GM18499 (cell line): ENCODE results near the gene MUC5B.

Experiments used
- ATAC-seq: cut with Tn5 transposase; IDR thresholded peaks from one replicate; pipeline ENCODE4 v1.9.1; 2021; ENCODE audit warnings: moderate number of reproducible peaks; ENCODE audit not compliant: insufficient read depth, unreplicated experiment

The MUC5B gene

DNA sequence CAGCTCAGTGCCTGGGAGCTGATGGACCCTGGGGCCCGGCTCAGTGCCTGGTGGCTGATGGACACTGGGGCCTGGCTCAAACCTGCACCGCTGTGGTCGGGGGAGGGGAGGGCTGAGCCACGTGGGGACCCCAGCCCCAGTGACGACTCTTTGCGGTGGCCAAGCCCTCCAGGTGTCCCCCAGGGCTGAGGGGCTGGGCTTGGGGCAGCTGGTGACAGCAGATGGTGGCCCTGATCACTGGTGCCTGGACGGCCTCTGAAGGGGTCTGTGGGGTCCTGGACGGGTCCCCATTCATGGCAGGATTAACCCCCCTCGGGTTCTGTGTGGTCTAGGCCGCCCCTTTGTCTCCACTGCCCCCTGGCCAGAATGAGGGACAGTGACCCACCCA is 3.4 kb upstream of the MUC5B start:
- ATAC-seq, result no peak

DNA sequence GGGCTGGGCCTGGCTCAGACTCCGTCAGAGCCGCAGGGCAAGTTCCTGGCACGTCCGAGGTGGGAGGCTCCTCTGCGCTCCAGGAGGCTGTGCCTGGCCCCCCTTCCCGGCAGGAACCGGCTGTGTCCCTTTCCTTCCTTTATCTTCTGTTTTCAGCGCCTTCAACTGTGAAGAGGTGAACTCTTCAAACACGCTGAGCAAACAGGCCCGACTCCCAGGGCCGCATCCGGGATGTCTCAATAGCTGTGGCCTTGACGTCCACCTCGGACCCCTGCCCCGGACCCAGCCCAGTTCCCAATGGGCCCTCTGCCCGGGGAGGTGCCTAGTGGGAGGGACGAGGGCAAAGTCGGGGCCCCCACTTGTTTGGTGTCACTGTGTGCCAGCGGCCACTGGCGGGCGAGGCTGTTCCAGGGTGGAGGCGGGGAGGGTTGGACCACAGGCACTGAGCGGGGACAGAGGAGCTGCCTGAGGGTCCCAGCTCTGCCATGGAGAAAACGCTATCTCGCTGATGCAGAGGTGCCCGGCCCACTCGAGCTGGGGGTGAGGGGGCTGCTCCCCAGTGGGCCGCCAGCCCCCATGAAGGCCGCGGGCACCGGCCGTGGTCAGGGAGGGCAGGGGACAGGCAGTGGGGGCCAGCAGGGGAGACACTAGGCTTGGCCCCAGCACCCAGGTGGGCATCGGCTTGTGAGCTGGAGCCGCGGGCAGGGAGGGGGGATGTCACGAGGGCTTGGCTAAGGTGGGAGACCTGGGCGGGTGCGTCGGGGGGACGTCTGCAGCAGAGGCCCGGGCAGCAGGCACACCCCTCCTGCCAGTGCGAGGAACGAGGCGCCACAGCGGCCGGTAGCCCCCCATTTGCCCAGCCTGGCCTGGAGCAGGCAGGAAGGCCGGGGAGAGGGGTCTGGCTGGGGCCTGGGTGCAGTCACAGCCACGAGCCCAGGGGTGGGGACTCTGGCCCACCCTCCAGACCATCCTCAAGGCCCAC is 2.7 kb upstream of the MUC5B start:
- ATAC-seq, result no peak

DNA sequence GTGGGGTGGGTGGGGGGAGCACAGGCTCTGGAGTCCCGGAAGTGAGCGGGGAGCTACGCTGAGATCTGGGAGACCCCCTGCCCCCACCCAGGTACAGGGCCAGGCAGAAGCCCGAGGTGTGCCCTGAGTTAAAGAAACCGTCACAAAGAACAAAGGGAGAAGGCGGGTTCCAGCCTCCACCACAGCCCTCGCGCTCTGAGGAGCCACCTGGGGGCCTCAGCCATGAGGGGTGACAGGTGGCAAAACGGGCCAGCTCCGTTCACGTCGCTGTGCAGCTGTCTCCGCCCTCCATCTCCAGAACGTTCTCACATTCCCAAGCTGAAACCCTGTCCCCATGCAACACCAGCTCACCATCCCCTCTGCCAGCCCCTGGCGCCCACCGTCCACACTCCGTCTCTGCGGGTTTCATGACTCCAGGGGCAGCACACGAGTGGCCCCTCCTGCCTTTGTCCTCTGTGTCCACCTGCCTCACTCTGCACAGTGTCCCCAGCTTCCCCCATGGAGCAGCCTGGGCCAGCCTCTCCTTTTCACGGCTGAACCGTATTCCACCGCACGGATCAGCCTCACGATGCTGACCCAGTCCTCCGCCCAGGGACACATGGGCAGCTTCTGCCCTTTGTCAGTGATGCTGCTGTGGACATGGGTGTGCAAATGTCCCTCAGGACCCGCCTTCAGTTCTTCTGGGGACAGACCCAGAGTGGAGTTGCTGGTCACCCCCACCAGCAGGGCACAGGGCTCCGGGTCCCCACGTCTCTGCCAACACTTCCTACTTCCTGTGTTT is 1.7 kb upstream of the MUC5B start:
- ATAC-seq, result no peak

DNA sequence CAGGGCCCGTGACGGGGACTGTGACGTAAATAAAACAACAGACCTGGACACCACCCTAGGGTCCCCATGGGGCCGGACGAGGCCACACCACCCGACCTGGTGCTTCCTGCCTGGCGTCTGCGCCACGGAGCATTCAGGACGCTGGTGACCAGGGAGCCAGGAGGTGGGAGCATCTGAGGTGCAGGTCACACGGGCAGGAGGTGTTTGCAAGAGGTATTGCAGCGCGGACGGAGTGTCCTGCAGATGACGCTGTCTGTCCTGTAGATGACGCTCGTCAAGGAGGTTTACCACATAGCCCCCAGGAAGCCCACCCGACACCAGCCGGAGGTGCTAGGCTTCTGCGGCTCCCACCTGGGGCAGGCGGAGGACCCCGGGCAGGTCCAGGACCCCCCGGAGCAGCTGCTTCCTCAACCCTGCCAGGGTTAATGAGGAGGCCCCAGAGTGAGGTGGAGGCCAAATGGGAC is 986 bp upstream of the MUC5B start:
- ATAC-seq, result no peak

DNA sequence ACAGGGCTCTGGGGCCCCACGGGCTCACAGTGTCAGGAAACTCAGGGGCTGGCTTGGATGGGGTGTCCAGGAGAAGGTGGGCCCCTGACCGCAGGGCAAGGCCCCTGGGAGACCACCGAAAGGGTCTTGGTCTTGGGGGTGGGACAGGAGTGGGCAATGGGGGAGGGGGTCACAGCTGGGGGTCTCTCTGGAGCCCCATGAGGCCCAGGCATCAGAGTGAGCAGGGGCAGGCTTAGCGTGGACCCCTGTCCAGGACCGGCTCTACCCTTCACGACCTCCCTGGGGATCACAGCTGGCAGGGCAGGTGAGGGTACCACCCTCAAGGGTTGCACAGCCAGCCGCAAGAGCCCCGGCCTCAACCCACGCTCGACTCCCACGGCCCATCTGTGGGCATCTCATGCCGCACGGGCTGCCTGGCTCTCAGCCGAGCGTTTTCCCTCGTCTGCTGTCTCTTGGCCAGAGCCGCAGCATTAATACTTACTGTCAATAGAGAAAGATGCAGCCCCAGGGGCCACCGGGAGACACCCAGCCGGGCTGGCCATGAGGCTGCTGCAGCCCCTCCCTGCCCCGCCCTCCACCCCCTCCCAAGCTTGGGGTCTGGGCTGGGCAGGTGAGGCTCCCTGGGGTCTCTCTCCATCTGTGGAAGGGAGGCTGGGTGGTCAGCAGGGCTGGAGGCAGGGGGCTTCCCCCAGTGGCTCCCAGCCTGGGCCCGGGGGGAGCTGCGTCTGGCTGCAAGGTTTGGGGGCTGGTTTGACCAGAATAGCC is 662 bp downstream of the MUC5B start:
- ATAC-seq, result no peak

DNA sequence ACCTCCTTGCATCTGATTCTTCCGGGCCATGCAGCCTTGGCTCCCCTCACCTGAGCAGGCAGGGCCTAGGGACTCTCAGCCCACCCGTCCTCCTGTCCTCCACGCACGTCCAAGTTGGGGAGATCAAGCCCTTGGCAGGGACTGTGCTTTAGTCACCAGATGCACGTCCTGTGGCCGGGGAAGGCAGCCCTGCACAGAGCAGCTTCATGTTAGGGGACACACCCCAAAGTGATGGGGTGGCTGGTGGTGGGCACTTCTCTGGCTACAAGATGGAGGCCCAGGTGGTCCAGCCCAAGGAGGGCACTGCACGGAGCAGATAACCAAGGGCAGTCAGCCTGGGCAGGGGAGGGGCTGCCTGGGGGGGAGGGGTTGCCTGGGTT is 1.2 kb downstream of the MUC5B start:
- no peak for ATAC-seq

DNA sequence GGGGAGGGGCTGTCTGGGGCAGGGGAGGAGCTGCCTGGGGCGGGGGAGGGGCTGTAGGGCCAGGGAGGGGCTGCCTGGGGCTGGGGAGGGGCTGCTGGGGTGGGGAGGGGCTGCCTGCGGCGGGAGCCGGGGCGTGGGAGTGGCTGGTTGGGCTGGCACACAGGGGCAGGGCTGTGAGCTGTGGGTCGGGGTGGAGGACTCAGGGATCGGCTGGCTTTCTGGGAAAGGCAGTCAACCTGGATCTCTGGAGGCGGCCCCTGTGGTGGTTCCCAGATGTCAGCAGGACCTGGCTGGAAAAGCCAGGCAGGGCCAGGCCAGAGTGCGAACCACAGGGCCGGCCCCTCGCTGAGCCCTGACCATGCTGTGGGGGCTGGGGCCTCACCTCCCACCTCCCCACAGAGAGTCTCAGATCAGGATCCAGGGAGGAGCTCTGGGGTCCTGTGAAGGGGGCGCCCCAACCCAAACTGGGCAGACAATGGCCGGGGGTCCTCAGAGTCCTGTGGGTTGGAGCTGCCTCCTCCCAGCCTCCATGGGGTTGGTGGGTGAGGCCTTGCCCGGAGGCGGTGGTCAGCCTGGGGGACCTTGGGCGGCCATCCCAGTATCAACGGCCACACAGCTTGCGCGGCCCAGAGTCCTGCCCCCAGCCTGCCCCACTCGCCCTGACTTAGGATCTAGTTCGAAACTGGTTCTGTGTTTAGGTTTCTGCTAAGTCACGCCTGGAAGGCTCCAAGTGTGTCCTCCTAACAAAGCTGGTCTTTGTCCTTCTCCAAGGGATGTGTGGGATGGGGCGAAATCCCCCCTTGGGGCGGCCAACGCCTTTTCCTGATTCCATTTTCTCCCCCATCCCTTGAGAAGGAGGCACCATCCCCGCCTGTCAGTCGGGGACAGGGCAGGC is 1.9 kb downstream of the MUC5B start:
- ATAC-seq, result no peak

DNA sequence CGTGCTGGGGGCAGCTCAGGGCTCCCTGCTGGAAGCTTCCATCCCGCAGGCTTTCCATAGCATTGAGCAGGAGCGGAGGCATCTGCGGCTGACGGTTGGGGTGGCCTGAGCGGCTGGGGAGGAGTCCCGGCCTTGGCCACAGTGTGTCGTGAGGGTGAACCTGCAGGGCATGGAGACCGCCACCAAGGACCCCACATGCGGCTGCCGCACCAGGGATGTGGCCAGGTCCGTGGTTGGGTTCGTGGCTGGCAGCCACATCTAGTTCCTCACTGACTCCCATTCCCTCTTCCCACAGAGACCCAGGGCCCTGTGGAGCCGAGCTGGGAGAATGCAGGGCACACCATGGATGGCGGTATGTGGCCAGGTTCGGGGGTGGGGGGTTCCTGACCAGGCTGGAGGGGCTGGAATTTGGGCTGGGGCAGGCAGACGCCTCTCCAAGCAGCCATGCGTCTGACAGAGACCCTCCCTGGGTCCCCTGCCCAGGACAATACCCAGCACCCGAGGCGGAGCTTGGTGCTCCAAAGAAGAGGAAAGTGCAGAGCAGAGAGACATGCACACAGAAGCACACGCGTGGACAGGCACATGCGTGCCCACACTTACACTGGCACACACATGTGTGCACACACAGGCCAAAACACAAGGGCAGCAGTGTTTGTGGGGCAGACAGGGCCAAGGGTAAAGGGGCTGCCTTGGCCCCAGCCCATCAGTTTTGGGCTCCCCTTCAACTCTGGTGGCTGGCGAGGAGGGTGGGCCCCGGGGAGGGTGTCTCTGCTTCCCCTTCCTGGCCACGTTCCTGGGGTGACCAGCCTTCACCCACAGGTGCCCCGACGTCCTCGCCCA is 2.7 kb downstream of the MUC5B start:
- ATAC-seq, result no peak

DNA sequence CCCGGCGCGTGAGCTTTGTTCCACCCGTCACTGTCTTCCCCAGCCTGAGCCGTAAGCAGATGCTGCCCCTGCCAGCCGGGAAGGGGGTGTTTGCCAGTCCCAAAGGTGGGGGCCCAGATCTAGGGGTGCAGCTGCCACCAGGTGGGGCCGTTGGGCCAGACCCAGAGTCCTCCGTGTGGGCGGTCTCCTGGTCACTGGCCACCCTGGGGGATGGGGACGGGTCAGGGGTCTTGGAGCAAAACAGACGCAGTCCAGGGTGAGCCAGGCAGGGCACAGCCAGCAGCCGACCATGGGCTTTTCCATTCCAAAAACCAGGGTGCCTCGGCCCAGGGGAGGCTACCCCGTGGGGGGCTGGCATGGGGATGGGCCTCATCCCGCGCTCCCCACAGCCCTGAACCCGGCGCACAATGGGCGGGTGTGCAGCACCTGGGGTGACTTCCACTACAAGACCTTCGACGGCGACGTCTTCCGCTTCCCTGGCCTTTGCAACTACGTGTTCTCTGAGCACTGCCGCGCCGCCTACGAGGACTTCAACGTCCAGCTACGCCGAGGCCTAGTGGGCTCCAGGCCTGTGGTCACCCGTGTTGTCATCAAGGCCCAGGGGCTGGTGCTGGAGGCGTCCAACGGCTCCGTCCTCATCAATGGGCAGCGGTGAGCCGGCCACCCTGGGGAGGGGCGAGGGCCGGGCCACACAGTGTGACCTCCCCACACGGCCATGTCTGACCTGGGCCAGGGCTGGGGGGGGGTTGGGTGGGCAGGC is 3.5 kb downstream of the MUC5B start:
- ATAC-seq, result no peak

DNA sequence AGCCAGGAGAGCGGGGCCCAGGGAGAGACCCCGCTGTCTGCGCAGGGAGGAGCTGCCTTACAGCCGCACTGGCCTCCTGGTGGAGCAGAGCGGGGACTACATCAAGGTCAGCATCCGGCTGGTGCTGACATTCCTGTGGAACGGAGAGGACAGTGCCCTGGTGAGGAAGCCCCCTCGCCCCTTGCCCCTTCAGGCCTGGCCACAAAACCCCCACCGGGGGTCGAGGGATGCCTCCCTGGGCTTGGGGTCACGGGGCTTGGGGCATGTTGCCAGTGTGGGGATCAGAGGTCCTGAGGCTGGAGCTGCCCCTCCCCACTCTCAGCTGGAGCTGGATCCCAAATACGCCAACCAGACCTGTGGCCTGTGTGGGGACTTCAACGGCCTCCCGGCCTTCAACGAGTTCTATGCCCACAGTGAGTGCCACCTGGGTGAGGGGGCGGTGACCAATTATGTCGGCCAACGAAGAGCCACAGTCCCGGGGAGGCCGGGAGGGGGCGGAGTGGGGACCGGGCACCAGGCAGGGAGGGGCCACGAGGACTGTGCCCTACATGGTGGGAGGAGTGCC is 4.2 kb downstream of the MUC5B start:
- ATAC-seq, result no peak

DNA sequence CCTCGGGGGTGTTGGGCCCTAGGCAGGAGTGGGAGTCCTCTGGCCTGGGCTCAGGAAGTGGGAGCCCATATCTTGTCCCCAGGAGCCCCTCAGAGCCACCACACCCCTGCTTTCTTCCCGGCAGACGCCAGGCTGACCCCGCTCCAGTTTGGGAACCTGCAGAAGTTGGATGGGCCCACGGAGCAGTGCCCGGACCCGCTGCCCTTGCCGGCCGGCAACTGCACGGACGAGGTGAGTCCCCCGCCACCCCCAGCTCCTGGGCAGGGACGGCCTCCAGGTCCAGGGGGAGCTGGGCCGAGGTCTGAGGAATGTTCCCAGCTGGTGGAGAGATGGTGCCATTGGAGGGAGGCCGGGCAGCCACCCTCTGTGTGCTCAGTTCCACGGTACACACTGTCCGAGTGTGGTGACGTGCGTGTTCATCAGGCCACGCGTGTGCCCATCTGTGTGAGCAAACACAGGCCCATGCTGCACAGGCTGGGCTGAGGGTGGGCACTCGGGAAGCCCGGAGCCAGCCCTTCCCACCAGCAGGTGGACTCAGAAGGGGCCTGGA is 4.8 kb downstream of the MUC5B start:
- ATAC-seq, result no peak

DNA sequence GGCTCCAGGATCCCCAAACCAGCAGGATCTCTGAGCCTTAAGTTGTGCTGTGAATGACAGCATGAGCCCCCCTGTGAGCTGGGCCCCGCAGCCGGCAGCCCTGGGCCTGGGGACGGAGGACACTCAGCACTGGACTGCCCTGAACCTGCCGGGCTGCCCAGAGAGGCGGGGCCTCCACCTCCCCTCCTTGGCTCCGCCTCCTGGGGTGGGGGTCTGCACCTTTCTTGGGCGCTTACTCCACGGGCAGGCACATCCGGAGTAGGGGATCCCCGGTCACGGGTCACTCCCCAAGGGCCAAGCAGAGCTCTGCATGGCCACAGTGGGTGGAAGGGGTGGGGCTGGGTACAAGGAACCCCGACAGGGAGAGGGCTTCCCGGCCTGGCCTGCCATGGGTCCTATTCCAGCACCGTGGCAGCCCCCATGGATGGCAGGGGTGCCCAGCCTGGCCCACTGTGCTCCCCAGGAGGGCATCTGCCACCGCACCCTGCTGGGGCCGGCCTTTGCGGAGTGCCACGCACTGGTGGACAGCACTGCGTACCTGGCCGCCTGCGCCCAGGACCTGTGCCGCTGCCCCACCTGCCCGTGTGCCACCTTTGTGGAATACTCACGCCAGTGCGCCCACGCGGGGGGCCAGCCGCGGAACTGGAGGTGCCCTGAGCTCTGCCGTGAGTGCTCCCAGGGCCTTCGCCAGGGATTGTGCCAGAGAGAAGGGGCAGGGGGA is 5.4 kb downstream of the MUC5B start:
- no peak for ATAC-seq

DNA sequence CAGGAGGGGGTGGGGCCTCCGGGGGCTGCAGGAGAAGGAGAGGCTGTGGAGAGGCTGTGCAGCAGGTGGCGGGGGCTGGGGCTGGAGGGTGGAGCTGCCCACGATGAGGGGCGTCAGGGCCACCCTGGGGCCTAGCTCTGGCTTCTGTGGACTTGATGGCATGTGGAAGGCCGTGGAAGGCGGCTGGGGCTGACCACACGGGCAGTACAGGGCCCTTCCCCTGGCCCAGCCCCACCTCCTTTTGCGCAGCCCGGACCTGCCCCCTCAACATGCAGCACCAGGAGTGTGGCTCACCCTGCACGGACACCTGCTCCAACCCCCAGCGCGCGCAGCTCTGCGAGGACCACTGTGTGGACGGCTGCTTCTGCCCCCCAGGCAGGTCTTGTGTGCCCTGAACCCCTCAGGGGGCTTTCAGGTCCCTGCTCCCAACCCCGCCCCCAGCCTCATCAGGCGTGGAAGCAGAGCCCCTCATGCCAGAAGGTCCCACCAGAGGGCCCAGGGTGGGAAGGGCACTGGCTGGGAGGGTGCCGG is 6.1 kb downstream of the MUC5B start:
- ATAC-seq, result no peak

DNA sequence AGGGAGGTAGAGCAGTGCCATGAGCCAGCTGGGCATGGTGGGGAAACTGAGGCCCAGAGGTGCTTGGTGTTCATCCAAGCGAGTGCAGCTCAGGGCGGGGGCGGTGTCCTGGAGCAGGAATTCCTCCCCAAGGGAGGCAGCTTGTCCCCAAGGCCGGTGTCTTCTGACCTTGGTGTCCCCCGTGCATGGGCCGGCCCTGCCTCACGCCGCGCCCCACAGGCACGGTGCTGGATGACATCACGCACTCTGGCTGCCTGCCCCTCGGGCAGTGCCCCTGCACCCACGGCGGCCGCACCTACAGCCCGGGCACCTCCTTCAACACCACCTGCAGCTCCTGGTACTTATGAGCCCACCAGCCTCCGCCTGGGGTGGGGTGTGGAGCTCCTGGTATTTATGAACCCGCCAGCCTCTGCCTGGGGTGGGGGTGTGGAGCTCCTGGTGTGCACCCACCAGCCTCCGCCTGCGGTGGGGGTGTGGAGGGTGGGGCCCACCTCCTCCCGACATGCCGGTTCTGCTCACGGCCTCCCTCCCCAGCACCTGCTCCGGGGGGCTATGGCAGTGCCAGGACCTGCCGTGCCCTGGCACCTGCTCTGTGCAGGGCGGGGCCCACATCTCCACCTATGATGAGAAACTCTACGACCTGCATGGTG is 6.7 kb downstream of the MUC5B start:
- no peak for ATAC-seq

DNA sequence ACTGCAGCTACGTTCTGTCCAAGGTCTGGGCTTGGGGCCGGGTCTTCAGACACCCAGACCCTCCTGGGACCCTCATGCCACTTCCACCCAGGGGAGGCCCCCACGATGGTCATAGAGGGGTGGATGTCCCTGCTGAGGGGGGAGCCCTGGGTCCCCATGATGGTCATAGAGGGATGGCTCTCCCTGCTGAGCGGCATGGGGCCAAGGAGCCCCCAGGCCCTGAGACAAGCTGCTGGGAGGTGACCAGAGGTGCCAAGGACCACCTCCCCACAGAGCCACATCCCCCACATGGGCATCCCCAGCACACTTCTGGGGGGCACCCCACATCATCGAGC is 7.2 kb downstream of the MUC5B start:
- ATAC-seq, result no peak
